ENCODE measurements around the gene PTPRO. TPM values are rescaled to one million over a fixed set of nuclear protein-coding genes. Genes with fewer than 3 reads are reported as not detected.
A peak's percentile ranks its signal among the peaks of the same experiment; 100 is the strongest.

PTPRO gene
- total RNA-seq, 4 donors from 2014 or later = 1.2 to 4.1 (median 2.1) TPM

DNA sequence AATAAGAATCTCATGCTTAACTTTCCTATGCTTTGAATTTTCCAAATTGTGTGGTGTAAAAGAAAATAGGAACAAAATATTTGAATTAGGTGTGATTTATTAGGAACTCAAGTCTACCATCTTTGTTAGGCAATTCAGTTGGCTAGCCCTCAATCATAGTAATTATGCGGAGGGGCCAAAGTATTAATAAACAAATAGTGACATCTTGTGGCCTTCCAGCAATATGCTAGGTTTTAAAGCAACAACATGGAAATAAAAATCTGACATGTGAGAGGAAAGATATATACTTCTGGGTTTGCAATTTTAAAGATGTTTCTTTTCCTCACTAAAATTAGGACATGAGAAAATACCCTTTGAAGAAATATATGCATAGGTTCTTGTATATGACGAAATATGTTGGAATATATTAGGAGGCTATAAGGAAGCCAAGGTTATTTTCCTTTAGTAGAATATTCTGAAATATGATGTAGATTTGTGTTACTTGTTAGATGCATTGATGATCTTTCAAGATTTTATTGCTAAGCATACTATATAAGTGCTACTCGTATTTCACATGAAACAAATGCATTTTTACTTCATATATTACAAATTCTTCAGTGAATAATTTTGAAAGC is 200.4 kb downstream of the PTPRO start:
- no peaks in the 10 kb centered on the region for H3K36me3 ChIP-seq
- H3K4me3 ChIP-seq = no peak overlapping the region
- no peak for DNase-seq
- H3K27me3 ChIP-seq = no peaks in the 10 kb centered on the region
- H3K4me1 ChIP-seq = no peaks in the 10 kb centered on the region
- TF ChIP-seq POLR2A (IDR thresholded peaks at IDR 0.05) = no peak
- TF ChIP-seq, protein P1, sequence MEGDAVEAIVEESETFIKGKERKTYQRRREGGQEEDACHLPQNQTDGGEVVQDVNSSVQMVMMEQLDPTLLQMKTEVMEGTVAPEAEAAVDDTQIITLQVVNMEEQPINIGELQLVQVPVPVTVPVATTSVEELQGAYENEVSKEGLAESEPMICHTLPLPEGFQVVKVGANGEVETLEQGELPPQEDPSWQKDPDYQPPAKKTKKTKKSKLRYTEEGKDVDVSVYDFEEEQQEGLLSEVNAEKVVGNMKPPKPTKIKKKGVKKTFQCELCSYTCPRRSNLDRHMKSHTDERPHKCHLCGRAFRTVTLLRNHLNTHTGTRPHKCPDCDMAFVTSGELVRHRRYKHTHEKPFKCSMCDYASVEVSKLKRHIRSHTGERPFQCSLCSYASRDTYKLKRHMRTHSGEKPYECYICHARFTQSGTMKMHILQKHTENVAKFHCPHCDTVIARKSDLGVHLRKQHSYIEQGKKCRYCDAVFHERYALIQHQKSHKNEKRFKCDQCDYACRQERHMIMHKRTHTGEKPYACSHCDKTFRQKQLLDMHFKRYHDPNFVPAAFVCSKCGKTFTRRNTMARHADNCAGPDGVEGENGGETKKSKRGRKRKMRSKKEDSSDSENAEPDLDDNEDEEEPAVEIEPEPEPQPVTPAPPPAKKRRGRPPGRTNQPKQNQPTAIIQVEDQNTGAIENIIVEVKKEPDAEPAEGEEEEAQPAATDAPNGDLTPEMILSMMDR (IDR thresholded peaks at IDR 0.05) = peak in 4 of 6 experiments; percentile 42 to 69 (median 62)
- H3K9me3 ChIP-seq = no peaks in the 10 kb centered on the region
- no peak overlapping the region for H3K27ac ChIP-seq

DNA sequence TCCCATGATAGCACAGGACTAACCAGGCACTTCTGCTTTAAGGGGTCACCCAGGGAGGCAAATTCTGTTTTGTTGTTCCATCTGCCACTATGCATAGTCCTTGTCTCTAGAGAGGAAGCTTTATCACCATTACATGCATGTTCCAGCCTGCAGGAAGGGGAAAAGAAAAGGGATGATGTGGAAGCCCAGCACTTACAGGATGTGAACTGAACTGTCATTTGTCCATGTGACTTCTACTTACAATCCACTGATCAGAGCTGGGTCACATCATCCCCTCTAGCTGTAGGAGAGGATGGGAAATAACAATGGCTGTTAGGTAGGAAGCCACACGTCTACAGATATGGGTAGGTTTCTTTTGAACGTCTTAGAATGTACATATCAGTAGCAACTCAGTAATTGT is 203.1 kb downstream of the PTPRO start:
- no peak overlapping the region for H3K4me3 ChIP-seq
- TF ChIP-seq, protein P1 (IDR thresholded peaks at IDR 0.05) = no peak
- no peak for TF ChIP-seq POLR2A (IDR thresholded peaks at IDR 0.05)
- no peak for DNase-seq
- H3K27ac ChIP-seq = no peak overlapping the region
- H3K36me3 ChIP-seq = no peaks in the 10 kb centered on the region
- no peaks in the 10 kb centered on the region for H3K4me1 ChIP-seq
- H3K9me3 ChIP-seq = no peaks in the 10 kb centered on the region
- H3K27me3 ChIP-seq = no peaks in the 10 kb centered on the region

DNA sequence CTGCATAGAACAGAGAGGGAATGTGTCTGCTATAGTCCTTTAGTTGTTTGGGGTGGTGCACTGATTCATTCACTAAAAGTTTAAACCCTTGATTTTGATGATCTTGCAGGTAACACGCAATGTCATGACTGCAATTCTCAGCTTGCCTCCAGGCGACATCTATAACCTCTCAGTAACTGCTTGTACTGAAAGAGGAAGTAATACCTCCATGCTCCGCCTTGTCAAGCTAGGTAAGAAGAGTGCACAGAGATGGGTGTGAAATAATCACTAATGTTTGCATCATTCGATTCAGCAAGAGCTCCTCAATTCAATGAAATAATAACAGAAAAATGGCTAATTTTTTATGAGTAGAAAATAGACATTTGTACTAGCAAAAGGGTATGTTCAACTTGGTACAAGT is 203.7 kb downstream of the PTPRO start:
- Histone ChIP-seq H3K27ac (no peak overlapping the region), H3K4me3 (no peak overlapping the region), H3K9me3 (no peaks in the 10 kb centered on the region), H3K36me3 (no peaks in the 10 kb centered on the region), H3K4me1 (no peaks in the 10 kb centered on the region), H3K27me3 (no peaks in the 10 kb centered on the region)
- DNase-seq = no peak
- TF ChIP-seq POLR2A (IDR thresholded peaks at IDR 0.05) = no peak
- TF ChIP-seq, protein P1 (IDR thresholded peaks at IDR 0.05) = peak in 1 of 6 experiments; percentile 4

DNA sequence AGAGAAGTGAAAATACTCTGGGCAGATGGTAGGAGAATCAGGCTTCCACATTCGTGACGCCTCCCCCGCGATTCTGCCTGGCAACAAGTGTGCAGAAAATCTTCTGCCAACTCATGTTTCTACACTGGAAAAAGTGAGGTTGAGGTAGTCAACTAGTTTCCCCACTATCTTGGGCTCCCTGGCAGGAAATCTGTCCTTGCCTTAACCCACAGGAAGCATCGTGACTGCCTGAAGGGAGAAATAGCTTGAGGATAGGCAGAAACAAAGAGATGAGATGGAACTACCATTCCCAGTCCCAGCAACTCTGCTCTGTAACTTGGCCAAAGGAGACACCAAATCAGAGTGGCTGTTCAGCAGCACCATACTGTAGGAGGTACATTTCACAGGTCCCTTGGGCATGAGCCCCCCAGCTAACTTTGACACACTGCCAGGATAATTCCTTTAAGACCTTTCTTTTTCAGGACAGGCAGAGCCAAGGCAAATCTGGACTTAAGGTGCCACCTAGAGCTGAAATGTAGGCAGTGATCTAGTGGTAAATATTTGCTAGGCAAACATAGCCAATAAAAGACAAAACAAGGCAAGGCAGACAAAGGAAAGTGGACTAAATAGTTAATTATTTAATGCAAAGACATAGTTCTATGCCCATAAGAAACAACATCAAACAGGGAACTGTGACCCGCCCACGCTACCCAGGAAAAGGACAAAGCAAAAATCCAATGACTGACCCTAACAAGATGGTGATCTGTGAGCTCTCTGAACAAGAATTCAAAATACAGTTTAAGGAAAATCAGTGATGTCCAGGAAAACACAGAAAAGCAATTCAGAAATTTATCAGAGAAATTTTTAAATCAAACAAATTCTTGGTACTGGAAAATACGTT is 205.1 kb downstream of the PTPRO start:
- H3K27me3 ChIP-seq = no peaks in the 10 kb centered on the region
- no peak for DNase-seq
- H3K27ac ChIP-seq = no peak overlapping the region
- H3K4me1 ChIP-seq = no peaks in the 10 kb centered on the region
- no peaks in the 10 kb centered on the region for H3K36me3 ChIP-seq
- TF ChIP-seq POLR2A (IDR thresholded peaks at IDR 0.05) = no peak
- TF ChIP-seq, protein P1 (IDR thresholded peaks at IDR 0.05) = peak in 2 of 6 experiments; percentile 18 to 21
- no peaks in the 10 kb centered on the region for H3K9me3 ChIP-seq
- H3K4me3 ChIP-seq = no peak overlapping the region

DNA sequence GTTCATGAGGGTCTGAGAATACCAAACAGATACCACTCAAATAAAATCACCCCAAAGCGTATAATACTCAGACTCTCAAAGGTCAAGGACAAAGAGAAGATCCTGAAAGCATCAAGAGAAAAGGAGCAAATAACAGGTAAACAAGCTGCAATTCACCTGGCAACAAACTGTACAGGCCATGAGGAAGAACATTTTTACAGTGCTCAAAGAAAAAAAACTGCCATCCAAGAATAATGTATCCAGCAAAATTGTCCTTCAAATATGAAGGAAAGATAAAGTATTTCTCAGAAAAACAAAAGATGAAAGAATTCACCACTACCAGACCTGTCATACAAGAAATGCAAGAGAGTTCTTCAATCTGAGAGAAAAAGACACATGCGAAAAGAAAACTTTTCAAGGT is 206.4 kb downstream of the PTPRO start:
- no peak overlapping the region for H3K4me3 ChIP-seq

More for the DNA sequence above, 206.4 kb downstream of the PTPRO start:
- no peaks in the 10 kb centered on the region for H3K9me3 ChIP-seq
- DNase-seq = no peak
- no peaks in the 10 kb centered on the region for H3K4me1 ChIP-seq
- H3K27ac ChIP-seq = no peak overlapping the region
- TF ChIP-seq, protein P1 (IDR thresholded peaks at IDR 0.05) = no peak
- TF ChIP-seq POLR2A (IDR thresholded peaks at IDR 0.05) = no peak
- H3K27me3 ChIP-seq = no peaks in the 10 kb centered on the region
- H3K36me3 ChIP-seq = no peaks in the 10 kb centered on the region

All from Peyer's patch (tissue), 4 donors.